ENCODE measurements around the gene PSMC3.

- TF ChIP-seq ZNF274 (IDR thresholded peaks at IDR 0.05; ENCODE audit: low read depth, low read length) (no peak), YY1 (IDR thresholded peaks at IDR 0.05; ENCODE audit: insufficient read depth, insufficient read length) (no peak), SUZ12 (IDR thresholded peaks at IDR 0.05; ENCODE audit: extremely low read depth, insufficient read depth, insufficient read length) (no peak)
These were observed 5.3 kb upstream of the PSMC3 start for GRCh38 chr11:47431356-47432083.

Measured in NT2/D1 (cell line).